Chondrocyte (in vitro differentiated cells): ENCODE data around the gene PLEKHO1. TPM values are rescaled to one million over a fixed set of nuclear protein-coding genes. Genes with fewer than 3 reads are reported as not detected.

Source experiments
- DNase-seq: peaks from one replicate; pipeline ENCODE4 v3.0.0; 2021; ENCODE audit warnings: mixed read lengths, low spot score
- H3K27ac Mint-ChIP-seq: one replicate; pipeline ENCODE4 v1.8.0; 2021; ENCODE audit warnings: mild to moderate bottlenecking, moderate library complexity, mixed read lengths; ENCODE audit not compliant: unreplicated experiment
- H3K27me3 Mint-ChIP-seq: 2 replicates; pipeline ENCODE4 v1.8.0; 2021; ENCODE audit warnings: low read depth, mixed read lengths
- H3K36me3 Mint-ChIP-seq: 2 replicates; pipeline ENCODE4 v1.8.0; 2021; ENCODE audit warnings: low read depth, mixed read lengths
- H3K4me1 Mint-ChIP-seq: 2 replicates; pipeline ENCODE4 v1.8.0; 2021; ENCODE audit warnings: low read depth, mild to moderate bottlenecking, mixed read lengths
- H3K4me3 Mint-ChIP-seq: one replicate; pipeline ENCODE4 v1.8.0; 2021; ENCODE audit warnings: mild to moderate bottlenecking, moderate library complexity, mixed read lengths; ENCODE audit not compliant: unreplicated experiment
- H3K9me3 Mint-ChIP-seq: 2 replicates; pipeline ENCODE4 v1.8.0; 2021; ENCODE audit warnings: low read depth, mixed read lengths
- CTCF ChIP-seq: fragments of 200-600 bp; sonication (generic); IDR thresholded peaks from 2 replicates; pipeline ENCODE4 v1.5.0; 2021; ENCODE audit warnings: antibody characterized with exemption, mild to moderate bottlenecking, moderate library complexity
- total RNA-seq: library from RNA; stranded (reverse); gene quantifications from 3 replicates; pipeline ENCODE4 v1.2.1, GENCODE V29; 2021

The PLEKHO1 gene
- total RNA-seq, 1 donor from 2014 or later, result 52.5 TPM

GRCh38 chr1:150178548-150178947, 28.8 kb downstream of the PLEKHO1 start:
- Mint-ChIP-seq H3K4me3 (no peak overlapping the region), H3K4me1 (no peaks in the 10 kb centered on the region), H3K27me3 (no peaks in the 10 kb centered on the region), H3K27ac (no peak overlapping the region), H3K9me3 (no peaks in the 10 kb centered on the region), H3K36me3 (no peaks in the 10 kb centered on the region)
- no peak for TF ChIP-seq CTCF
- no peak for DNase-seq

- H3K27me3 Mint-ChIP-seq, result no peaks in the 10 kb centered on the region
- H3K27ac Mint-ChIP-seq, result no peak overlapping the region
- DNase-seq, result no peak
- no peak for TF ChIP-seq CTCF
- peaks cover 4% of the 10 kb centered on the region for H3K4me1 Mint-ChIP-seq
- H3K4me3 Mint-ChIP-seq, result no peak overlapping the region
- no peaks in the 10 kb centered on the region for H3K9me3 Mint-ChIP-seq
- no peaks in the 10 kb centered on the region for H3K36me3 Mint-ChIP-seq
Observed at GRCh38 chr1:150179867-150180266, 30.2 kb downstream of the PLEKHO1 start.

- Mint-ChIP-seq H3K9me3 (no peaks in the 10 kb centered on the region), H3K4me3 (no peak overlapping the region), H3K27ac (no peak overlapping the region), H3K36me3 (no peaks in the 10 kb centered on the region), H3K27me3 (no peaks in the 10 kb centered on the region), H3K4me1 (peaks cover 4% of the 10 kb centered on the region)
- DNase-seq, result no peak
- TF ChIP-seq CTCF, result no peak
Observed at GRCh38 chr1:150180474-150180873, 30.8 kb downstream of the PLEKHO1 start.

GRCh38 chr1:150182247-150182646, 32.5 kb downstream of the PLEKHO1 start:
- H3K9me3 Mint-ChIP-seq, result no peaks in the 10 kb centered on the region
- no peak overlapping the region for H3K27ac Mint-ChIP-seq
- no peak for DNase-seq
- no peaks in the 10 kb centered on the region for H3K27me3 Mint-ChIP-seq
- H3K36me3 Mint-ChIP-seq, result no peaks in the 10 kb centered on the region
- peaks cover 13% of the 10 kb centered on the region for H3K4me1 Mint-ChIP-seq
- H3K4me3 Mint-ChIP-seq, result no peak overlapping the region
- TF ChIP-seq CTCF, result no peak

GRCh38 chr1:150183061-150183460, 33.3 kb downstream of the PLEKHO1 start:
- no peaks in the 10 kb centered on the region for H3K27me3 Mint-ChIP-seq
- no peak overlapping the region for H3K4me3 Mint-ChIP-seq
- peaks cover 20% of the 10 kb centered on the region for H3K4me1 Mint-ChIP-seq
- DNase-seq, result no peak
- no peaks in the 10 kb centered on the region for H3K36me3 Mint-ChIP-seq
- H3K27ac Mint-ChIP-seq, result no peak overlapping the region
- no peaks in the 10 kb centered on the region for H3K9me3 Mint-ChIP-seq
- TF ChIP-seq CTCF, result no peak
